GM18868 (cell line): ENCODE results near the gene MAGEH1.
"Not testable (repeated sequence)": the region's sequence is repeated elsewhere in the genome, so short reads cannot be mapped to it uniquely, and the experiment has no call there.

ENCODE experiments used
- ATAC-seq: cut with Tn5 transposase; IDR thresholded peaks from one replicate; pipeline ENCODE4 v1.9.1; 2021; ENCODE audit warnings: mild to moderate bottlenecking, moderate library complexity; ENCODE audit not compliant: unreplicated experiment

Gene MAGEH1

GRCh38 chrX:55451990-55452832, at the start of gene MAGEH1:
TSS of gene MAGEH1 (plus strand) at chrX:55452127. CDS start at chrX:55452375, 248 bp downstream.
- ATAC-seq = peak; percentile 98

- ATAC-seq = not testable (repeated sequence)
These were observed 24.8 kb upstream of the MAGEH1 start for GRCh38 chrX:55427079-55427478.

GRCh38 chrX:55443468-55443867, 8.5 kb upstream of the MAGEH1 start:
- ATAC-seq = not testable (repeated sequence)

- no peak for ATAC-seq
These were observed 1.7 kb upstream of the MAGEH1 start for GRCh38 chrX:55450259-55450658.

- no peak for ATAC-seq
These were observed 786 bp upstream of the MAGEH1 start for GRCh38 chrX:55451141-55451540.

- peak; percentile 28 for ATAC-seq
These were observed 319 bp upstream of the MAGEH1 start for GRCh38 chrX:55451626-55451989.

- no peak for ATAC-seq
These were observed 852 bp downstream of the MAGEH1 start for GRCh38 chrX:55452833-55453124.

- ATAC-seq = not testable (repeated sequence)
These were observed 3.8 kb downstream of the MAGEH1 start for GRCh38 chrX:55455708-55456107.

GRCh38 chrX:55459426-55459825, 7.5 kb downstream of the MAGEH1 start:
- ATAC-seq = not testable (repeated sequence)

- not testable (repeated sequence) for ATAC-seq
These were observed 8.0 kb downstream of the MAGEH1 start for GRCh38 chrX:55459926-55460325.

GRCh38 chrX:55464050-55464449, 12.1 kb downstream of the MAGEH1 start:
- peak; percentile 57 for ATAC-seq

- ATAC-seq = not testable (repeated sequence)
These were observed 13.2 kb downstream of the MAGEH1 start for GRCh38 chrX:55465108-55465507.

GRCh38 chrX:55465791-55466190, 13.9 kb downstream of the MAGEH1 start:
- not testable (repeated sequence) for ATAC-seq

GRCh38 chrX:55479956-55480355, 28.0 kb downstream of the MAGEH1 start:
- not testable (repeated sequence) for ATAC-seq

GRCh38 chrX:55480390-55481062, 28.6 kb downstream of the MAGEH1 start:
- ATAC-seq = no peak

- ATAC-seq = no peak
These were observed 33.0 kb downstream of the MAGEH1 start for GRCh38 chrX:55484948-55485347.

GRCh38 chrX:55486736-55487135, 34.8 kb downstream of the MAGEH1 start:
- no peak for ATAC-seq

- no peak for ATAC-seq
These were observed 35.2 kb downstream of the MAGEH1 start for GRCh38 chrX:55487143-55487542.

- ATAC-seq = peak; percentile 1
These were observed 36.2 kb downstream of the MAGEH1 start for GRCh38 chrX:55488006-55488592.

- ATAC-seq = peak; percentile 69
These were observed 36.8 kb downstream of the MAGEH1 start for GRCh38 chrX:55488593-55489313.

GRCh38 chrX:55489314-55490009, 37.5 kb downstream of the MAGEH1 start, which contains the start of gene USP51:
TSS of gene USP51 (minus strand) at chrX:55489848. CDS start at chrX:55488939, 909 bp downstream.
- peak; percentile 50 for ATAC-seq
